Activated gamma-delta T cell treated with anti-CD3 and anti-CD28 coated beads, Interleukin-2, amount 50 U/mL, for 16 hours (primary cell): ENCODE measurements around the gene DEDD.

Experiments
- DNase-seq: peaks from one replicate; pipeline ENCODE4 v3.0.0-alpha.2; 2020; ENCODE audit warnings: low read depth

DEDD gene

DNA sequence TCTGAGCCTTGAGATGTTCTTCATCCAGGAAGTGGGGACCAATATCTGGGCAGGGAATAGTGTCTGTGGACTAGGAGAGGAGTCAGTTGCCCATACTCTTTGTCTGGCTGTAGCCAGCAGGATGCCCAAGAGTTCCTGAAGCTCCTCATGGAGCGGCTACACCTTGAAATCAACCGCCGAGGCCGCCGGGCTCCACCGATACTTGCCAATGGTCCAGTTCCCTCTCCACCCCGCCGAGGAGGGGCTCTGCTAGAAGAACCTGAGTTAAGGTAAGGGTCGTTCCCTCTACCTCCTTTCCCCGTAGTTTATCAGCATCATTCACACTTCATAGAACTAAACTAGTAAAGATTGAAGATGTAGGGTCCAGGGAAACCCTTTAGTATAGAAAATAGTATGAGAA is 30.3 kb upstream of the DEDD start:
- no peak for DNase-seq

DNA sequence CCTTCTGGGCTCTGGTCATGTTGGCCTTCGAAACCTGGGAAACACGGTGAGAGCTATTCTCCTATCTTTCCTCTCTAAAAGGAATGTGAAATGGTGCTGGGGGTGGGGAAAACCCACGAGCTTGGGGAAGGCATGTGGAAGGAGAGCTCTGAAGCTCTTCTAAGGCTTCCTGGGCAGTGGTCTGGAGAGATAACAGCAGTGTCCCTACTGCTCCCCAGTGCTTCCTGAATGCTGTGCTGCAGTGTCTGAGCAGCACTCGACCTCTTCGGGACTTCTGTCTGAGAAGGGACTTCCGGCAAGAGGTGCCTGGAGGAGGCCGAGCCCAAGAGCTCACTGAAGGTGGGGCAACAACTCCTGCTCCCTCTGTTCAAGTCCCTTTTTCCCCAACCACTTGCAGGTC is 29.6 kb upstream of the DEDD start:
- no peak for DNase-seq

DNA sequence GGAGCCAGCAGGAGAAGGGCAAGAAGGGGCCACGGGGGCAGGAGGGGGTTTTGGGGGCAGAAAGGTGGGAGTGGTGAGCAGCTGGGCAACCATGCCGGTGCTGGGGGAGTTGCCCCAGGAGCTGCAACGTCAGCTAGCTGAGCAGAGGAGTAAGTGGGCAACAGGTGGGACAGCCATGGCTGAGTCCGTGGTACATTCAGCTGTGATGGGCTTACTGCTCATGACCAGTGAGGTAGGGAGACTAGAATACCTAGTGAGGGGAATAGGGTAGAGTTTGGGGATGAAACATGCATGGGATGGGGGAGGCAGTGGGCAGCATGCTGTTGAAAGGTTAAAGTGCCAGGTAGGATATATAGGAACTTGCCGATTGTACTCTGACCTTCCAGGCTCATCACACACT is 29.2 kb upstream of the DEDD start:
- DNase-seq: no peak

DNA sequence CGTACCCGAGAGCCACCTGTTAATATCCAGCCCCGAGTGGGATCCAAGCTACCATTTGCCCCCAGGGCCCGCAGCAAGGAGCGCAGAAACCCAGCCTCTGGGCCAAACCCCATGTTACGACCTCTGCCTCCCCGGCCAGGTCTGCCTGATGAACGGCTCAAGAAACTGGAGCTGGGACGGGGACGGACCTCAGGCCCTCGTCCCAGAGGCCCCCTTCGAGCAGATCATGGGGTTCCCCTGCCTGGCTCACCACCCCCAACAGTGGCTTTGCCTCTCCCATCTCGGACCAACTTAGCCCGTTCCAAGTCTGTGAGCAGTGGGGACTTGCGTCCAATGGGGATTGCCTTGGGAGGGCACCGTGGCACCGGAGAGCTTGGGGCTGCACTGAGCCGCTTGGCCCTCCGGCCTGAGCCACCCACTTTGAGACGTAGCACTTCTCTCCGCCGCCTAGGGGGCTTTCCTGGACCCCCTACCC is 28.2 kb upstream of the DEDD start:
- DNase-seq: no peak

DNA sequence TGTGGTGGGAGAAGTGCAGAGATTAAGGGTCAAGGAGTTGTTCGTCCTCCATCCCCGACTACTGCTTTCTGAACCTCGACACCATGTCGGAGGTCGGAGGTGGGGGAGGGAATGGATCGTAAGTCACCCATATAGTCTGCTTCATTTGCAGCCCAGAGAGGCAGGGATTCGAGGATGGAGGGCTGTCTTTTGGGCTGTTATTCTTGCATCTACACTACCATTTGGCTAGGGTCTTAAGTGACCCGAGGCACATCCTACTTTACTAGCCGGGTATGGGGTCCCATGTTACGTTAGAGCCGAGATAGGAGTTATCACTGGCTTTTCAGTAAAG is 27.4 kb upstream of the DEDD start:
- no peak for DNase-seq

DNA sequence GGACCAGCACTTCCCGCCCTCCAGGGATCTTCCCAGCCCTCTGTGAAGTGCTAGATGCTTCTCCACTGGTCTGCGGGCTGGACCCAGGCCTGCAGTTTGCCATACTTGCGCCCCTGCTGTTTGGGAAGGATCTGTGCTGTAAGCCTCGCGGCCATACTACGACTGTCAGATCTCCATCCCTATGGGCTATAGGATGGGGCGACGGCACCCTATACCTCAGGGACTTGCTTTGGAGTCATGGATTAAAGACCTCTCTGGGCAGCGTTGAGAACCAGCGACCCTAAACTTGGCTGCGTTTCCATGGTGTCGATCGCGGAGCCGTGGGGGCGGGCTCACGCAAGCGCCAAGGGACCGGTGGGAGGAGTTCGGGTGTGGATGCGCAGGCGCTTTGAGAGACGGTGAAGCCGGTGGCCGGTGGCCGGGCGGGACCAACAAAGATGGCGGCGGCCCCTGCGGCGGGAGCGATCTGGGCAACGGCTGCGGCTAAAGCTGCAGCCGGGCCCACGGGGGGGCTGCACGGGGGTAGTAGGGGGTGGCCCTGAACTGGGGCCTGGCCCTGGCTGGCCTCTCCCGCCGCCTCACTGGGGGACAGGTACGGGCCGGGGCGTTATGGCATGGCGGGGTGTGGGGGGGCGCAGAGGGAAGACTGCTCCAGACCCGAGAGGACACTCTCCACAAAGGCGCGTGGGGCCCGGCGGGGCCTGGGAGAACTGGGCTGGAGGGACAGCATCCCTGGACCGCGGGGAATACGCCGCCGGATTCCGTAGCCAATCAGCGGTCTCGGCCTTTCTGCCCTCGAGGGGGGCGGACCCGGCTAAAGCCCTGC is 26.8 kb upstream of the DEDD start, which contains the start of gene USP21:
Gene USP21 (plus strand): TSS at position 414 of the 826 bp plus-strand sequence. CDS start 1,141 bp downstream, outside the sequence.
- peak; percentile 87 for DNase-seq

DNA sequence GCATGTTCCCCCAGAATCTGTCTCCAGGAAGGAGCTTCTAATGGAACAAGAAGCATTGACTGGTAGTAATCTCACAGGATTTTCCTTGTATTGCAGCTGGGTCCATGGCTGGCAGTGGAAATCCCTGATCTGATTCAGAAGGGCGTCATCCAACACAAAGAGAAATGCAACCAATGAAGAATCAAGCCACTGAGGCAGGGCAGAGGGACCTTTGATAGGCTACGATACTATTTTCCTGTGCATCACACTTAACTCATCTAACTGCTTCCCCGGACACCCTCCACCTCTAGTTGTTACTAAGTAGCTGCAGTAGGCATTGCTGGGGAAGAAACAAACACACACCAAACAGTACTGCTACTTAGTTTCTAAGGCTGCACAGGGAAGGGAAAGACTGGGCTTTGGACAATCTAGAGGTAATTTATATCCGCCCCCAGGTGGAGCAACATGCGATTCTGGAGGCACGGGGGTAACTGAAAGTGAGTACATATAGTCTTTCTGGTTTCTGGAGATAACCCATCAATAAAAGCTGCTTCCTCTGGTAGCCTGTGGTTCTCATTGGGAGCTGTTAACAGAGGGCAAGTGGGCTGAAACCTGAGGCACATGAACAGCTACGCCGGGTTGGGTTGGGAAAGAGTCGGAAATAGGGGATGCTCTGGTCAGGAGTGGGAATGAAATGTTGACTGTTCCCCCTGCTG is 26.0 kb upstream of the DEDD start:
- no peak for DNase-seq

DNA sequence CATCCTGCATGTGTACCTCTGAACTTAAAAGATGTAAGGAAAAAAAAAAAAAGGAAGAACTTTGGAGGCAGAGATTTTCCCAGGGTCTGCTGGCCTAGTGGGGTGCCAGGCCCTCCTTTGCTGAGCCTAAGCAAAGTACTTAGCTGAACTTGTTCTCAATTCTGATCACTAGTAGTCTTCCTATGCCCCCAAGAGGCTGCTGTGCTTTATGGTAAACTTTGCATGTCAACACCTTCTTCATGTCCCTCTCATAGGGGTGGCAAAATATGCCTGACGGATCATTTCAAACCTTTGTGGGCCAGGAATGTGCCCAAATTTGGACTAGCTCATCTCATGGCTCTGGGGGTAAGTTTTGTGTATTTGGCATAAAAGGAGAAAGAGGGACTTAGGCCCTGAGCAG is 25.4 kb upstream of the DEDD start:
- DNase-seq: no peak

DNA sequence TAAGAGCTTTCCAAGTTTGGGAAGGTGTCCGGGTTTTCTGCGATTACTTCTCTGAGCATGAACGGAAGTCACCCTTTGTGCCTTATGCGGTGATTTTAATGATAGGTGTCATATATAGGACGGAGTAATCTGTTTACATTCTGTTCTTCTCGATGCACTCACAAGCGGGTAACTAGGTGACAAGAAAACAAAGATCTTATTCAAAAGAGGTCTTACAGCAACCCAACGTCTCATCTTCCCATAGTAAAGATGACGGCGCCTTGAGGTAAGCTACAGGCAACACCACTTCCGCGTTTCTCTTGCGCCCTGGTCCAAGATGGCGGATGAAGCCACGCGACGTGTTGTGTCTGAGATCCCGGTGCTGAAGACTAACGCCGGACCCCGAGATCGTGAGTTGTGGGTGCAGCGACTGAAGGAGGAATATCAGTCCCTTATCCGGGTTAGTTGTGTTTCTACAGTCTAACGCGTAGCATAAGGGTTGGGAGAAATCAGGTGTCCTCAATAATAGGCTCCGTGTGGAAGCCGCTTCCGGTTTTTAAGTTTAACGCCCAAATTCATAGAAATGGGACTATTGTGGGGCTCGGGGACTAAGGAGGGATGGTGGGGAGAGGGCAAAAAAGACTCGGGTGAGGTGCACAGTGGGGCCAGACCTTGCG is 21.3 kb upstream of the DEDD start, which contains the start of gene UFC1:
Gene UFC1 (plus strand): TSS at position 297 of the 656 bp plus-strand sequence. CDS start 20 bp downstream, at position 317.
- peak; percentile 64 for DNase-seq

DNA sequence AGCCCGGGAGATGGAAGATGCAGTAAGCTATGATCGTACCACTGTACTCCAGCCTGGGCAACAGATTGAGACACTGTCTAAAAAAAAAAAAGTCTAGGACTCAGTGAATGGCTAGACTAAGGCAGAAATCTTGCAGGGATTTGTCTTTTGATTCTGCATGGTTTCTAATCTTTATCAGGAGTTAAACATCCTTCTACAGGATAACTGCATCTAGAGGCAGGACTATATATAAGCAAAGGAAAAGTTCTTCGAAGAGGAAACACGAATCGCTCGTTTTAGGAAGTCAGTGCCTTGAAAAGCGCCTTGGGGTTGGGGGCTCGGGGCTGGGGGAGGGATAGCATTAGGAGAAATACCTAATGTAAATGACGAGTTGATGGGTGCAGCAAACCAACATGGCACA is 20.7 kb upstream of the DEDD start:
- no peak for DNase-seq

DNA sequence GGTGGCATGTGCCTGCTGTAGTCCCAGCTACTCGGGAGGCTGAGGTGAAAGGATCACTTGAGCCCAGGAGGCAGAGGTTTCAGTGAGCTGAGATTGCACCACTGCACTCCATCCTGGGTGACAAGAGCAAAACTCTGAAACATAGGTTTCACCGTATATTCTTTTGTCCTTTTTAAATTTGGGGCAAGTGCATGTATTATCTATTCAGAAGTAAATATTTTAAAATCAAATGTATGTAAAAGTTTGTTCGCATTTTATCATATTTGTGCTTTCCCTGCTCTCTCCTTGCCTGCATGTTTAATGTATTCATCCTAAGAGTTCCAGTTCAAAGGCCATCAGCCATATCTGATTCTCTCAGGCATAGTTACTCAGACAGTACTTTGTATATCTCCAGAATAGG is 13.4 kb upstream of the DEDD start:
- DNase-seq: no peak

DNA sequence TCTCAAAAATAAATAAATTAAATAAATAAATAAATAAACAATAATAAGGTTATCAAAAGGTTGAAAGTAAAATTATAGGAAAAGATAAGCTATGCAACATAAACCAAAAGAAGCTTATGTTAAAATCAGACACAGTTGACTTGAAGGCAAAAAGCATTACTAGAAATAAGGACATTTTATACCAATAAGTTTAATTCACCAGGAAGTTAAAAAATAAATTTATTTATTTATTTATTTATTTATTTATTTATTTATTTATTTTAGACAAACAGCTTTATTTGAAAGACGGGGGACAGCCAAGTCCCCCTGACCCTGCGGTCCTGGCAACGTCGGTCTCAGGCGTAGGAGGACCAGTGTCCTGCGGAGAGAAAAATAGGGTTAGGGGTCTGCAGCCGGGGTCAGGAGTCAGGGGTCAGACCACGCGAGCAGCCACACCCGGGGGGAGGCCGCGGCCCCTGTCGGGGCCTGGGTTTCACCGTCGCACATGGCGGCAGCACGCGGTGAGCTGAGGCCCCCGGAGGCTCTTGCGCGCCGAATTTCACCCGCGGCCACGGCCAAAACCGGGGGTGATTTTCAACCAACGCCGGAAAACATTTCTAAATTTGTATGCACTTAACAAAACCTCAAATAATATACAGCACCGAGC is 8.4 kb upstream of the DEDD start:
- DNase-seq: no peak

DNA sequence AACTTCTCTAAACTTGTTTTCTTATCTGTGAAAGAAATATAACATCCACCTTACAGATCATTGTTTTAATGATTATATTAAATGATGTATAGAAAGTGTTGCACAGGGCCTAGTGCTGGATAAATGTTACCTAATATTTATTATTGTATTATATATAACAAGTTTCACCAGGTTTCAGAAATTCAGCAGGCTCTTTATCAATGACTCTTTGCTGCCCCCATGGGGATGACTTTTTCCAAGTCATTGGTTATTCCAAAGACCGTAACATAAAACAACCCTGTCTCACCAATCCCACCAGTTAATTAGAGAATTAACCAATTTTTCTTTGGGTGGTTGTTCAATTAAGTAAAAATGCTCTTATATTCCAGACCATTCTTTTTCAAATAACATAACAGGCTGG is 7.3 kb upstream of the DEDD start:
- DNase-seq: no peak

DNA sequence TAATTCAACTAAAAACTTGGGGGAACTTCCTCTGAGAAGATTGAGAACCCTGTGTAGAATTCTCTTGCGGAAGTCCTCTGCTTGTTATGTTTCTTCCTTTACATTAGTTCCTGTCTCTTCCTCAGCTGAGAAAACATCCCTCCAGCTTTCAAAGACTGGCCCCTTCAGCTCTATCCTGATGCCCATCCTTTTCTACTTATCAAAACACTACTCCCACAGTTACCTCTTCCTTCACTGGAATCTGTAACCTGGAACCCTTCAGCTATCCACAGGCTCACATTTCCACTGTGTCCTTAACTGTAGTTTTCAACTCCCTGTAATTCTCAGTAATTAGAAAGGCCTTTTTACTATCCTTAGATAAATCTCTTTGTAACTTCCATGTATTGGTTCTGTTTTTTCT is 6.0 kb upstream of the DEDD start:
- DNase-seq: no peak

DNA sequence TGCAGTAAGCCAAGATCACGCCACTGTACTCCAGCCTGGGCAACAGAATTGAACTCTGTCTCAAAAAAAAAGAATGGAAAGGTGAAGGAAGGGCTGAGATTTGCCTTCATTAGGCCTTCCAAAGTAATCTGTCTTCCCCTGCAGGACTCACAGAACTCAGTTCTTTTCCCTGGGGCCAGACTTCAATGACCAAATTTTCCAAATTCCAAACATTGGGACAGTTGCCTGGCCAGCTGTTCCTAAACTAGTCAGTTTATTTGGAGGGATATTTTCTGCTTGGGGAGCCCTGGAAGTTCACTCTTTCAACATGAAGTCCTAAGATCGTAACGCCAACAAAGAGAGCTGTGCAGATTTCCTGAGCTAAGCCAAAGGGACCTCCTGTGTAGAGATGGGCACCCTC is 5.4 kb upstream of the DEDD start:
- no peak for DNase-seq

DNA sequence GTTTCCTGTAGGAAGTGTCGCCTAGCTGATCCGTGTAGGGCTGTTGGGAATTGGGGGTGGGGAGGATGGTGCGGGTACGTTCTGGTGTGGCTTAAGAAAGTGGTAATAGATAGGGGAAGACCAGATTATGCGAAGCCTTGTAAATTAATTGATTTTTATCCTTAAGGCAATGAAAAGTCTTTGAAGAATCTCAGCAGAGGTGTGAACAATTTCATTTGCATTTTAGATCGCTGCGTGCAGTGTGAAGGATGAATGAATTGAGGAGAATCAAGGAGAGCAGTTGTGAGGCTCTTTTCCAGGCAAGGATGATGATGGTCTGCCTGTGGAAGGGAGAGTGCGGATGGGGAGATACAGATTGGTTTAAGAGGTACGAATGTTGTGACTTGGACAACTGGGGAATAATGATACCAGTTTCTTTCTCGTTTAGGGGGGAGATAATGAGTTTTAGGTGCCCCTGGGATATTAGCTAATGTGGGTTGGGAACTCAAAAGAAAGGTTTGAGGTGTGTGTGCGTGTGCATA is 813 bp upstream of the DEDD start:
- no peak for DNase-seq

DNA sequence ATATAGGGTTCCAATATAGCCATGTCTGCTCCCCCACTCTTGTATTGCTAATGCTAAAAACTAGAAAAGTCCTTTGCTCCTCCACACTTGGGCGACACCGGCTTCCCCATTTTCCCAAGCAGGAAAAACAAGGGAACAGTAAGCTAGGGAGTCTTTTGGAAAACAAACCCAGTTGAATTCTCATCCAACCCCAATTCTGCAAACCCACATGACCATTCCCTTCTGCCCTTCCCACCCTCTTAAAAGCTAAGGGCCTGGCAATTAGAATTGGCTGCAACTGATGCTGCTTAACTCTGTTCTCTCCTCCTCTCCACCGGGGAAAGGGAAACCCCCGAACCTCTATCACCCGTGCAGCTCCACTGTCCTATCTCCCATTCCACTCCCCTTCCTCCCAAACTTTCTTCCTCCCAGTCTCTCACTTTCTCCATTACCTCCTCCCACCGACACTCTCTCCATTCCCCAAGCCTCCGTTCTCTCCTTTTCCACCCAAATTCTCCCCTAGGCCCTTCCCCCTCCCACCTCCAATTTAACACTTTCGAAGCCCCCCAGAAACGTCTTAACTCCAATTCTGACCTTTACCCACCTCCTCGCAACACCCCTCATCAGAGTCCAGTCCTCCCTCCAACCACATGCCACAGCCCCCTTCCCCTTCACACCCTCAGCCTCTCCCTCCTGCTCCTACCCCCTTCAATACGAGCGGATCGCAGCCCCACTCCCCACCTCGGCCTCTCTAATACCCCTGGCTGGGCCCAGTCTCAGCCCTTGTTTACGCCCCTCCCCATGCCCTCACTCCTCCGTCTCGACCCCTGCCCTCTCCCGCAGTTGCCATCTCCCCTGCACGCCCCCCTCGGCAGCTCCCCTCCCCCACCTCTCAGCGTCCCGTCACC is 701 bp downstream of the DEDD start:
- no peak for DNase-seq

DNA sequence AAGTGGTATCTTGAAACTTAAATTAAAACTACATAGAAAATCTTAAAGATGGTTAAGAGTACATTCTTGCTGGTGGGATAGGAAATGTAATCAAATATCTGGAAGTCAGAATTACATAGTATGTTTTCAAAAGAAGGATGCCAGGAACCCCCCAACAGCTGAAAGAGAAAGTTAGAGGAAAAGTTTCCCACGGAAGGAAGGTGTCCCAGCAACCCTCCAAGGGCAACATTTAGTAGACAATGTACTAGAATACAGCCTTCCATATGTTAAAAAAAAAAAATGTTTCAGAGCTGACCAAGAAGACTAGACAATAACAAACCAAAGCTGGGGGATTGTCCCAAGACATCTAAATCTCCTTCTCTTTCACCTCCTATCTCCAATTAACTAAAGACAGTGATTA is 2.2 kb downstream of the DEDD start:
- DNase-seq: no peak

DNA sequence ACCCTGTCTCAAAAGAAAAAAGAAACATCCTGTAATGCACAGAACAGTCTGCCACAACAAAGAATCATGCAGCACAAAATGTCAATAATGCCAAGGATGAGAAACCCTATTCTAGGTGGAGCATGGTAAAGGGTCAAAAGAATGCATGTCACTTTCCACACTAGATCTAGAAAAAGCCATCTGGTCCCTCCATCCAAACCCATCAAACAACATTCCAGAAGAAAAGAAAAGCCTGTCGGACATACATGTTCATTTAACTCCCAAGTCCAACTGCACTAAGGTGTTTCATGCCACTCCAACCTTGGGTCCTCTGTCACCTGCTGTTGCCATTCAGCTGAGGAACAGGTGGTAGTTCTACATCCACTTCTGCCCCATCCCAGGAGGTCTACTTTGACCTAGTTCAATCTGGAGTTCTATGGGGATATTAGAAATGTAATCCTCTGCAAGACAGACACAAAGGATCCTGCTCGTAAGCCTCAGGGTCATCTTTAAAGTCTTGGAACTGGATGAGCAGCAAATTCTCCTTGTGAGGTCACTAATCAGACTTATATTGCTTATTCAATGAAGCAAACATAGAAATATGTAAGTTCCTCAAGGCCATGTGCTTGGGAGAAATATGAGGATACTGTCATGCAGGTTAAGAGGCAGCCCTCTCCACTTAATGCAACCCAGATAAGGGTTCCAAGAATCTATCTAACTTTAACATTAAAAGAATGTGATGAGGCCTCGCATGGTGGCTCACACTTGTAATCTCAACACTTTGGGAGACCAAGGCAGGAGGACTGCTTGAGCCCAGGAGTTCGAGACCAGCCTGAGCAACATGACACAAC is 3.7 kb downstream of the DEDD start:
- DNase-seq: no peak

DNA sequence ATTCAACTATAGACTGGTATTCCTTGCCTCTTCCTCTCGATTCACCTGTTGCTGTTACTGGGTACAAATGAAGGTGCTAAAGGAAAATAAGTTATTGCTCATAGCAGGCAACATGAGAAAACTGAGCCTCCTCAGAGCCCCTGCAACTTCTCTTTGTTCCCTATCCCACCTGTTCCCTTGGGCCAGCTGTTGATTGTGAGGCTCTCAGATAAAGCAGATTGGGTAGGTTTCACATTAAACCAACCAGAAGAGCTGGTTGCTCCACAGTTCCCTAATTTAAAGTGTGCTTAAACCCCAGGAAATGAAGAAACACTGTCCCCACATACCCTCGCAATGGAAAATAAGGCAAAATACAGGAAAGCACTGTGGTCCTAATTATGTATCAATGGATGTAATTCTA is 4.8 kb downstream of the DEDD start:
- no peak for DNase-seq
